Lower leg skin (tissue), 3 donors: ENCODE results near the gene ORAI3.

Experiments used
- POLR2A ChIP-seq, 2 donors: fragments of 450-650 bp; IDR thresholded peaks; one replicate each; pipeline ENCODE4 v1.6.1; 2016 to 2017; ENCODE audit warnings: antibody characterized with exemption in 2 of 2, mild to moderate bottlenecking in 1 of 2, moderate library complexity in 1 of 2
- TF ChIP-seq, protein P1 (sequence below), 3 donors: fragments of 450-650 bp; IDR thresholded peaks; one replicate each; pipeline ENCODE4 v1.5.1; 2016; ENCODE audit warnings: antibody characterized with exemption in 3 of 3, mild to moderate bottlenecking in 3 of 3, moderate library complexity in 2 of 3

DNA sequence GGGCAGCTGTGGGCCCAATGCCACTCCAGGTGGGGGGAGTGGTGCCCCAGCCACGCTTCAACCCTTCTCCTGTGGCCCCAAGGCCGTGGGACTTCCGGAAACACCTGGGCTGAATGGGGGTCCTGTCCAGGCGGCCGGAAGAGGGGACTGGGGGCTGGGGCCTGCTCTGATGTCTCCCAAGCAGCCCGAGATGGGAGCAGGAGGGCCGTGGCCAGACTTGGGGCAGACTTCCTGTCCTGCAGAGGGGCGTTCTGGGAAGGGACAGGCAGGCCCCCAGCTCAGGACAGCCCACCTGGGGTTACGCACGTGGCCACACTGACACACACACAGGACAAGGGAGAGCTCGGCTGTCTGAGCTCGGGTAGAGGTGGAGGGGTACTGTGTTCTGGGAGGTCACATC is 41.2 kb downstream of the ORAI3 start:
- no peak for TF ChIP-seq POLR2A (IDR thresholded peaks at IDR 0.05)
- TF ChIP-seq, protein P1, sequence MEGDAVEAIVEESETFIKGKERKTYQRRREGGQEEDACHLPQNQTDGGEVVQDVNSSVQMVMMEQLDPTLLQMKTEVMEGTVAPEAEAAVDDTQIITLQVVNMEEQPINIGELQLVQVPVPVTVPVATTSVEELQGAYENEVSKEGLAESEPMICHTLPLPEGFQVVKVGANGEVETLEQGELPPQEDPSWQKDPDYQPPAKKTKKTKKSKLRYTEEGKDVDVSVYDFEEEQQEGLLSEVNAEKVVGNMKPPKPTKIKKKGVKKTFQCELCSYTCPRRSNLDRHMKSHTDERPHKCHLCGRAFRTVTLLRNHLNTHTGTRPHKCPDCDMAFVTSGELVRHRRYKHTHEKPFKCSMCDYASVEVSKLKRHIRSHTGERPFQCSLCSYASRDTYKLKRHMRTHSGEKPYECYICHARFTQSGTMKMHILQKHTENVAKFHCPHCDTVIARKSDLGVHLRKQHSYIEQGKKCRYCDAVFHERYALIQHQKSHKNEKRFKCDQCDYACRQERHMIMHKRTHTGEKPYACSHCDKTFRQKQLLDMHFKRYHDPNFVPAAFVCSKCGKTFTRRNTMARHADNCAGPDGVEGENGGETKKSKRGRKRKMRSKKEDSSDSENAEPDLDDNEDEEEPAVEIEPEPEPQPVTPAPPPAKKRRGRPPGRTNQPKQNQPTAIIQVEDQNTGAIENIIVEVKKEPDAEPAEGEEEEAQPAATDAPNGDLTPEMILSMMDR (IDR thresholded peaks at IDR 0.05) = no peak
